H9 (cell line): ENCODE measurements around the gene PROC. TPM values are rescaled to one million over a fixed set of nuclear protein-coding genes. Genes with fewer than 3 reads are reported as not detected.

Source experiments
- DNase-seq: peaks from one replicate; pipeline ENCODE4 v3.0.0-alpha.2; 2017
- H2AFZ ChIP-seq: one replicate; pipeline ENCODE4 v1.6.1; 2013; ENCODE audit warnings: mild to moderate bottlenecking, low read length, control low read depth, moderate library complexity
- H2AK5ac ChIP-seq: 2 replicates; pipeline ENCODE4 v1.6.1; 2013; ENCODE audit warnings: low read length, control low read depth, mixed read lengths; ENCODE audit not compliant: insufficient read length
- H2BK120ac ChIP-seq: one replicate; pipeline ENCODE4 v1.6.1; 2013; ENCODE audit warnings: low read depth, mild to moderate bottlenecking, low read length, control low read depth, inconsistent platforms; ENCODE audit not compliant: poor library complexity, severe bottlenecking
- H2BK12ac ChIP-seq: 2 replicates; pipeline ENCODE4 v1.6.1; 2013; ENCODE audit warnings: low read length, control low read depth, mixed read lengths, low read depth; ENCODE audit not compliant: insufficient read length
- H2BK15ac ChIP-seq: 2 replicates; pipeline ENCODE4 v1.6.1; 2013; ENCODE audit warnings: low read depth, low read length, control low read depth
- H2BK20ac ChIP-seq: one replicate; pipeline ENCODE4 v1.6.1; 2013; ENCODE audit warnings: low read depth, mild to moderate bottlenecking, low read length, control low read depth, inconsistent platforms; ENCODE audit not compliant: poor library complexity, severe bottlenecking
- H2BK5ac ChIP-seq: 2 replicates; pipeline ENCODE4 v1.6.1; 2013; ENCODE audit warnings: low read length, control low read depth, mixed read lengths; ENCODE audit not compliant: insufficient read length
- H3K14ac ChIP-seq: 2 replicates; pipeline ENCODE4 v1.6.1; 2013; ENCODE audit warnings: low read length, control low read depth; ENCODE audit not compliant: insufficient read depth
- H3K18ac ChIP-seq: 2 replicates; pipeline ENCODE4 v1.6.1; 2013; ENCODE audit warnings: low read depth, mild to moderate bottlenecking, mixed read lengths, low read length, control low read depth; ENCODE audit not compliant: insufficient read length
- H3K23ac ChIP-seq: 2 replicates; pipeline ENCODE4 v1.6.1; 2013; ENCODE audit warnings: low read length, control low read depth, mixed read lengths, low read depth; ENCODE audit not compliant: insufficient read length
- H3K23me2 ChIP-seq: 2 replicates; pipeline ENCODE4 v1.6.1; 2013; ENCODE audit warnings: low read depth, mild to moderate bottlenecking, mixed read lengths, low read length, control low read depth; ENCODE audit not compliant: insufficient read length, poor library complexity, severe bottlenecking
- H3K27ac ChIP-seq: 2 replicates; pipeline ENCODE4 v1.5.1; 2013; ENCODE audit warnings: low read length, control low read depth, mixed read lengths, low read depth; ENCODE audit not compliant: insufficient read length
- H3K27me3 ChIP-seq: 2 replicates; pipeline ENCODE4 v1.6.1; 2013; ENCODE audit warnings: low read length, control low read depth, inconsistent platforms; ENCODE audit not compliant: insufficient read depth
- H3K4ac ChIP-seq: 2 replicates; pipeline ENCODE4 v1.6.1; 2013; ENCODE audit warnings: low read depth, mild to moderate bottlenecking, control low read depth, inconsistent platforms, low read length, moderate library complexity
- H3K4me1 ChIP-seq: 2 replicates; pipeline ENCODE4 v1.6.1; 2013; ENCODE audit warnings: low read length, control low read depth, inconsistent platforms; ENCODE audit not compliant: insufficient read depth
- H3K4me2 ChIP-seq: 2 replicates; pipeline ENCODE4 v1.6.1; 2013; ENCODE audit warnings: low read length, control low read depth, mixed read lengths; ENCODE audit not compliant: insufficient read length, insufficient read depth
- H3K56ac ChIP-seq: 2 replicates; pipeline ENCODE4 v1.6.1; 2013; ENCODE audit warnings: low read depth, mild to moderate bottlenecking, mixed read lengths, low read length, control low read depth; ENCODE audit not compliant: insufficient read length
- H3K79me1 ChIP-seq: 2 replicates; pipeline ENCODE4 v1.6.1; 2013; ENCODE audit warnings: low read depth, mild to moderate bottlenecking, moderate library complexity, low read length, control low read depth, inconsistent platforms; ENCODE audit not compliant: insufficient read depth, poor library complexity, severe bottlenecking
- H3K79me2 ChIP-seq: 2 replicates; pipeline ENCODE4 v1.6.1; 2013; ENCODE audit warnings: low read length, control low read depth, inconsistent platforms; ENCODE audit not compliant: insufficient read depth
- H3K9ac ChIP-seq: 2 replicates; pipeline ENCODE4 v1.6.1; 2013; ENCODE audit warnings: low read length, control low read depth, mixed read lengths; ENCODE audit not compliant: insufficient read length; ENCODE audit errors: extremely low read depth
- H3K9me3 ChIP-seq: one replicate; pipeline ENCODE4 v1.6.1; 2013; ENCODE audit warnings: low read depth, low read length, inconsistent platforms; ENCODE audit not compliant: control insufficient read depth
- H3T11ph ChIP-seq: one replicate; pipeline ENCODE4 v1.6.1; 2013; ENCODE audit warnings: mild to moderate bottlenecking, low read length, control low read depth, inconsistent platforms
- H4K20me1 ChIP-seq: one replicate; pipeline ENCODE4 v1.6.1; 2013; ENCODE audit not compliant: control insufficient read depth, insufficient read length, insufficient read depth
- H4K5ac ChIP-seq: 2 replicates; pipeline ENCODE4 v1.6.1; 2013; ENCODE audit warnings: low read depth, mild to moderate bottlenecking, mixed read lengths, low read length, control low read depth; ENCODE audit not compliant: insufficient read length
- H4K8ac ChIP-seq: replicated peaks from 2 replicates; pipeline ENCODE4 v1.6.1; 2013; ENCODE audit warnings: low read length, control low read depth, mixed read lengths, low read depth; ENCODE audit not compliant: insufficient read length
- H4K91ac ChIP-seq: 2 replicates; pipeline ENCODE4 v1.6.1; 2013; ENCODE audit warnings: low read depth, mild to moderate bottlenecking, moderate library complexity, mixed read lengths, low read length, control low read depth; ENCODE audit not compliant: insufficient read length
- H3K27ac Mint-ChIP-seq, 3 experiments: 2 replicates in 2 of 3; 3 replicates in 1 of 3; pipeline ENCODE4 v1.8.0; 2020 to 2021; ENCODE audit warnings: mixed read lengths in 3 of 3, mild to moderate bottlenecking in 1 of 3, moderate library complexity in 1 of 3
- H3K27me3 Mint-ChIP-seq: 2 replicates; pipeline ENCODE4 v1.8.0; 2021; ENCODE audit warnings: low read depth, mild to moderate bottlenecking, moderate library complexity, mixed read lengths
- H3K36me3 Mint-ChIP-seq, 3 experiments: 2 replicates in 2 of 3; 3 replicates in 1 of 3; pipeline ENCODE4 v1.8.0; 2020 to 2021; ENCODE audit warnings: low read depth in 3 of 3, mixed read lengths in 3 of 3; ENCODE audit not compliant: insufficient read depth in 1 of 3
- H3K4me1 Mint-ChIP-seq, 2 experiments: 2 replicates each; pipeline ENCODE4 v1.8.0; 2020; ENCODE audit warnings: mixed read lengths in 2 of 2
- H3K4me3 Mint-ChIP-seq, 2 experiments: 2 replicates in 1 of 2; 3 replicates in 1 of 2; pipeline ENCODE4 v1.8.0; 2020 to 2021; ENCODE audit warnings: mild to moderate bottlenecking in 2 of 2, mixed read lengths in 2 of 2, moderate library complexity in 1 of 2
- H3K9me3 Mint-ChIP-seq, 2 experiments: 2 replicates in 1 of 2; 3 replicates in 1 of 2; pipeline ENCODE4 v1.8.0; 2020; ENCODE audit warnings: mild to moderate bottlenecking in 2 of 2, mixed read lengths in 2 of 2, moderate library complexity in 1 of 2
- CTCF ChIP-seq: fragments of 200-600 bp; sonication (generic); conservative IDR thresholded peaks from 3 replicates; pipeline ENCODE4 v1.8.0; 2021; ENCODE audit warnings: antibody characterized with exemption, mild to moderate bottlenecking
- WGBS: extraction: QIAGEN DNeasy Blood & Tissue Kit; methylation state at CpG from one replicate; pipeline ENCODE4 v1.1.7; 2013; ENCODE audit warnings: missing lambda C conversion rate, low lambda C conversion rate, mixed read lengths; ENCODE audit not compliant: insufficient read length; ENCODE audit errors: extremely low coverage; 5-methylcytosine and 5-hydroxymethylcytosine counted together
- total RNA-seq: library from RNA; stranded (reverse); gene quantifications from 2 replicates; pipeline ENCODE4 v1.2.1, GENCODE V29; 2021

Gene PROC
- total RNA-seq, 1 experiment from 2014 or later, result 0.61 TPM

GRCh38 chr2:127400897-127401756 is 17.1 kb upstream of the PROC start:
- H3K18ac ChIP-seq, result no peak overlapping the region
- H3K9me3 Mint-ChIP-seq, result no peaks in the 10 kb centered on the region
- no peak overlapping the region for H3K4me2 ChIP-seq

More at GRCh38 chr2:127400897-127401756, 17.1 kb upstream of the PROC start:
- WGBS, result no CpG with 5 or more reads among the region's 39 CpGs
- H2AK5ac ChIP-seq, result no peak overlapping the region
- H4K91ac ChIP-seq, result no peak overlapping the region
- no peak overlapping the region for H3K27ac ChIP-seq
- H2BK20ac ChIP-seq, result no peak overlapping the region
- H3K9ac ChIP-seq, result no peak overlapping the region
- H3T11ph ChIP-seq, result no peak overlapping the region
- H3K27me3 ChIP-seq, result no peaks in the 10 kb centered on the region
- H3K14ac ChIP-seq, result peak overlapping the region; percentile 12; the same call in 1 of the 2 replicates
- H2BK5ac ChIP-seq, result no peak overlapping the region
- H4K5ac ChIP-seq, result no peak overlapping the region
- H2BK15ac ChIP-seq, result no peak overlapping the region
- H3K4me1 ChIP-seq, result no peaks in the 10 kb centered on the region; the same call in 1 of the 2 replicates
- Mint-ChIP-seq H3K4me1 (peaks cover 14 to 16% of the 10 kb centered on the region in 2 experiments; a peak in 2 of 4 replicates), H3K36me3 (no peaks in the 10 kb centered on the region; a peak in 1 of 7 replicates), H3K27me3 (no peaks in the 10 kb centered on the region; the same call in 1 of the 2 replicates), H3K27ac (peak overlapping the region in 1 of 3 experiments; percentile 54; a peak in 1 of 7 replicates), H3K4me3 (no peak overlapping the region)
- H4K8ac ChIP-seq, result no peak overlapping the region
- no peak overlapping the region for H2BK12ac ChIP-seq
- DNase-seq, result peak; percentile 52
- no peak for TF ChIP-seq CTCF
- no peaks in the 10 kb centered on the region for H3K23me2 ChIP-seq
- H3K79me1 ChIP-seq, result no peaks in the 10 kb centered on the region
- H3K56ac ChIP-seq, result no peak overlapping the region
- H2AFZ ChIP-seq, result no peak overlapping the region
- no peaks in the 10 kb centered on the region for H3K79me2 ChIP-seq
- no peak overlapping the region for H3K4ac ChIP-seq
- no peak overlapping the region for H3K23ac ChIP-seq
- H3K9me3 ChIP-seq, result no peaks in the 10 kb centered on the region
- H2BK120ac ChIP-seq, result no peak overlapping the region
- H4K20me1 ChIP-seq, result no peaks in the 10 kb centered on the region
